ENCODE results near the gene FBXL17.

Gene FBXL17

DNA sequence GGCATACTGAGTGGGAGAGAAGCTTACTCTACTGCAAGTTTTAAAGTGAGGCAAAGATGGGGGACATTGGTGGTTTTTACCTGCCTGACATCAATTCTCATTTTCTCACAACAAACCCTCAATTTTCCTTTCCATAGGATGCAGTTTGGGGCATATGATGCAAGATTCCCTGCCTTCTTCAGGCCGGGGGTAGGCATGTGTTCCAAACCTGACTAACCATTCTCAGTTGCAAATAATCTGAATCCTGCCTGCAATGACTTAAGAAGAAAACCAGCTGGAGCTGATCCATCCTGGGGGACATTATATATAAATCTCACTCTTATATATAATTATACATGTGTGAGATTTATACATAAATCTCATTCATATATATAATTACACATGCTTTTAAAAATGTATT, 487.5 kb downstream of the FBXL17 start:
- no peak for DNase-seq (ENCODE audit: low spot score)

GRCh38 chr5:107893642-107894041, 488.3 kb downstream of the FBXL17 start:
- no peak for DNase-seq (ENCODE audit: low spot score)

DNA sequence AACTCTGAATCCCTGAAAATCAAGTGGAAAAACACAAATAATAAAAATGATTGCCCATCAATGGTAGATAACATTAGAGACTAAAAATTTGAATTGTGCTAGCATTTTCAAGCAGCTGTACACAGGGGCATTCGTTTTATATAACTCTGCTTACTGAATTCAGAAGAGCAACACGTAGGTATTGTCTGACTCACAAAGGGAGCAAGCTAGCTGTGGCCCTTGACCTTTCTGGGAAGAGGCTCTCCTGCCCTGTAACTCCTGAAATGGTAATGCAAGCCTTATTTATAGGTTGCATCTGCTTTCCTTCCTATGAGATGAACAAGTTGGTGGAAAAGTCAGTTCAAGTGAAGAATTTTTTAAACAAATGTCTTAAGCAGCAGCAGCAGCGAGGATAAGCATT, 492.5 kb downstream of the FBXL17 start:
- DNase-seq (ENCODE audit: low spot score) = no peak

GRCh38 chr5:107888541-107888940, 493.4 kb downstream of the FBXL17 start:
- DNase-seq (ENCODE audit: low spot score) = no peak

- no peak for DNase-seq (ENCODE audit: low spot score)
Observed at GRCh38 chr5:107887166-107887943, 494.5 kb downstream of the FBXL17 start.

DNA sequence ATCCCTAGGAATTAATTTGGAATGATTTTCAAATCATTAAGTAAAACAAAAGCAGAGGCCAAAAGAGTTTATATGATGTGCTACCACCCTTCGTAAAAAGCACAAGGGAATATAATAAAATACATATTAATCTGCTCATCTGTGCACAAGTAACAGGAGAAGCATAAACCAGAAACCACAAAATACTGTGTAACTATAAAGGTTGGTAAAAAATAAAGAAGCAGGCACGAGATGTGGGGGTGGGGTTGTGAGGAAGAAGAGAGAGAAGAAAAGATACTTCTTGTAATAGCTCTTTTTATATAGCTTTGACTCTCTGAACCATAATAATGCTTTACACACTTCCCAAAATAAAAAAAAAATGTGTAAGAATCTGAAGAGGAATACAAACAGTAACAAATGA, 496.3 kb downstream of the FBXL17 start:
- DNase-seq (ENCODE audit: low spot score) = no peak

DNA sequence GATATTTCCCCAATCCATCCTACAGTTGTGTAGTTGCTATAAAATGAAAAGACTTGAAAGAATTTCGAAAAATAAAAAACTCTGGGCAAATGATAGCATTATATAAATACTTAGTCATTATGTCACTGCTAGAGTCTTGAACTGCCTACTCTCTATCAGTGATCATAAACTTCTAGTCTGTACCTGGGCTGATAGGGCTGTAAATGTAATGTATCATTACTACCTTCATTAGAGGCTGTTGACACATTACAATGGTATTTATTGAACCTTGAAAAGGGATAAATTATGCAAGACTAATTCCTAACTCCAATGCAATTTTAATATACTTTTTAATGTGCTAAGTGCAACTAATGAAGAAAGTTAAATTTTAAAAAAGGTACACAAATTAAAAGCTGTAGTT, 497.0 kb downstream of the FBXL17 start:
- no peak for DNase-seq (ENCODE audit: low spot score)

- no peak for DNase-seq (ENCODE audit: low spot score)
Observed at GRCh38 chr5:107878661-107879060, 503.2 kb downstream of the FBXL17 start.

DNA sequence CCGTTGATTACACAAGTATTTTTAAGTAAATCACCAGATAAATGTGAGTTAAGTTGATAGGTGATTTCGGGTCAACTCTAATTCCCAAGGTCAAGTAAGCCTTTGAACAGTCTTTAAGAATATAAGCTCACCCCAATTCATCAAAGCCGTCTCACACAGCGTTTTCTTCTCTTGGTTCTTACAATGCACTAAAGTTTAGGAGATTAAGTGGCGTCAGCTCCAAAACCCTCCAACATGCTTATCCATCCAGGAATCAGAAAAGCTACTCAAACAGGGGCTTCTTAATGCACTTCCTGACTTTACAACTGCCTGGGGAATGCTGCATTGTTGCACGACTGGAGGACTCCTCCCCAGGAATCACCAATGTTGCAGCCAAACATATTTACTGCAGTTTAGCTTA, 505.0 kb downstream of the FBXL17 start:
- no peak for DNase-seq (ENCODE audit: low spot score)

- DNase-seq (ENCODE audit: low spot score) = no peak
Observed at GRCh38 chr5:107876261-107876660, 505.6 kb downstream of the FBXL17 start.

- no peak for DNase-seq (ENCODE audit: low spot score)
Observed at GRCh38 chr5:107875833-107876232, 506.1 kb downstream of the FBXL17 start.

DNA sequence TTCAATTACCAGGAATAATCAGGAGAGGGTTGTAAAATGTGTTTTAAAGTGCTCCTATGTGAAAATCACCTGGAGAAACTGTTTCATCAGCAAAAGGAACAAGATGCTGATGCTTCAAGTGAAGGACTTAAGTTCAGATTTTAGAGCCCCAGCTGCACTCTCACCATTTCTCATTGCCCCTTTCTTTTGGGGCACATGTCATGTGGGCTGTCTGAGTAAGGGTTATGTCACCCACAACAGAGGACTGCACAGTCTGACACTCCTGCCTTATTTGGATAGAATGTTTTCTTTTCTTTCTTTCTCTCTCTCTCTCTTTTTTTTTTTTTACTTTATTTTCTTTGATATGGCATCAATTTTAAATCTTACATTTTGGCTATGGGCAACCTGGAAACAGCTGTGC, 507.1 kb downstream of the FBXL17 start:
- DNase-seq (ENCODE audit: low spot score) = no peak

DNA sequence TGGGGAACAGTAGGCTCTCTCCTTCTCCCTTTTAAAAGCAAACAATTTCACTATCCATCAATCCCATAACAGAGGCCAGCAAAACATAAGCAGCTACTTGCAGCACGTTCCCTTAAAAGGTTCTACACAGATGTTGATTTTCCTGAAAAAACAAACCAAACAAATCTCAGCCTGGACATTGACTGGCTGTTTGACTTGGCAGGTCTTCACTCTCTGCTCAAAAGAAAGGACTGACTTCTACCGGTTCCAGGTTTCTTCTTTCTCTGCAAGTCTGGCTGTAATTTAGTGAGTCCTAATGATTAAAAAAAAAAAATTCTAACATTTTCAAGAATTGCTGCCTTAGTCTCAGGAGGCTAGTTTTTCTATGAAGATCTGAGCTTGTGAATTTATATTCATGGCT, 508.0 kb downstream of the FBXL17 start:
- DNase-seq (ENCODE audit: low spot score) = no peak

- no peak for DNase-seq (ENCODE audit: low spot score)
Observed at GRCh38 chr5:107871023-107871422, 510.9 kb downstream of the FBXL17 start.

DNA sequence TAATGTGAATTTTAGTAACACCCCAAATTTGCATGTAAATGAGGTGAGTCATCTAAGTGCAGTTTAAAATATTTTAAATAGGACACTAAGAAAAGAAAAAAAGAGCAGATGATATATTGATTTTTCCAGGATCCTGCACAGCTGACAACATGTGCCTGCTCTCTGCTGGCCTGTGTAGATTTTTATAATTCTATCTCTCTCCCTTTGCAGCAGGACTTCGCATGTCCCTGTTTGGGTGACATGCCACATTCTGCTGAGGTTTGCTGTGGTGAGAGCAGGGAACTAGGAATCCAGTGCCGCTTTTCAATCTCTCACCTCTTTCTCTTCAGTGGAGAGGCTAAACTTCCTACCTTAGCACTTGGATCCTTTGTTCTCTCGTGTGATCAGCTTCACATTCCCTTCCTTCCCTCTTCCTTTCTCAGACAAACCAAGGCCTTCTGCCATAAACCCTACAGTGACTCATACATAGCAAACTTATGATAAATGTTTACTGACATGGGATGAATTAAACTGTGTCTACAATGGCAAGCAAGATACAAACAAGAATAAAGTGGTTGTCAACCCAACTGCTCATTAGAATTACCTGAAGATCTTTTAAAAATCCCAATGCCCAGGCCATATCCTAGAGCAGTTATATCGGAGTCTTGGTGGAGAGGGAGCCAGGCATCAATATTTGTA, 512.3 kb downstream of the FBXL17 start:
- DNase-seq (ENCODE audit: low spot score) = peak; percentile 56

- DNase-seq (ENCODE audit: low spot score) = no peak
Observed at GRCh38 chr5:107868650-107869409, 513.1 kb downstream of the FBXL17 start.

DNA sequence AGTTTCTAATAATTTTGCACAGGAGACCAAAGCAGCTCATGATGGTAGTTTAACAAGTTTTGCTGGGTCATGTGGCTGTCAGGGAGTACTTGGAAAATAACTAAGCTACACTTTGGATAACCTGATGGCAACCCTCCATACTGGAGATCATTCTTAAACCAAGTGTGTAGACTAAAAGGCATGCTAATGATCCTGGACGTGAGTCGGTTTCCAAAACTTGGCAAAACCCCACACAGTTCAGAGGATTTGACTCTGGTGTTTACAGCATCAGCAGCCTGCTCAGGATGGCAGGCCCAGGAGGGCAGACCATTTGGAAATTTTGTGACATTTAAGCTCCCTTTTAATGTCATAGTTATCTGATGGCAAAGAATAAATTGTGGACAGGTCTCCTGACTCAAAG, 514.6 kb downstream of the FBXL17 start:
- no peak for DNase-seq (ENCODE audit: low spot score)

DNA sequence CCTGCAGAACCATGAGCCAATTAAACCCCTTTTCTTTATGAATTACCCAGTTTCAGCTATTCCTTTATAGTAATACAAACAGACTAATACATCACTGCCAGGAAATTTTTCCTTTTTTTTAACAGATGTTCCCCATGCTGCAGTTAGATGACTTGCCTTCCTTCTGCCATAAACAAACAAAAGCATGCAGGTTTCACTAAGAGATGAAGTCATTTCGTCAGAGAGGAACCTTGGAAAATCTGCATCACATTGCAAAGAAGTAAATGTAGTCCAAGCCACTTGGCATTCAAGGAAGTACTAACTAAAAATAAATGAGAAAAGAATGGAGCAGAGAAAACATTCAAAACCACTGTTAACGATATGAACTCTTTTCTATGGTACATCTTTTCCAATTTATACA, 517.1 kb downstream of the FBXL17 start:
- DNase-seq (ENCODE audit: low spot score) = no peak

DNA sequence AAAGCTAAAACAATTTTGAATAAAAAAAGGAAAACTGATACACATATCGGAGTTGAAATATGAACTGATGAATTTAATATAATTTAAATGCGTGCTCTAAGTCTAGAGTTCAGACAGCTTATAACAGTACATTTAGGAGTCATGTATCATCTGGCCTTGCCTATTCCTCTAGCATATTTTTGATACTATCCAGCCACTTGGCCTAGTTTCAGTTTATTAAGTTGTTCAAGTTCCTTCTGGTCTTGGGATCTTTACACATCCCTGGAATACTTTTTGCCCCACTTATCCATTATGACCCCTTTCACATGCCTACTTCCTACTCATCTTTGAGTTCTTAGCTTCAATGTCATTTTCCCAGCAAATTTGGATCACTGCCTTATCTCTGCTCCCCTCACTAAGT, 518.8 kb downstream of the FBXL17 start:
- no peak for DNase-seq (ENCODE audit: low spot score)

DNA sequence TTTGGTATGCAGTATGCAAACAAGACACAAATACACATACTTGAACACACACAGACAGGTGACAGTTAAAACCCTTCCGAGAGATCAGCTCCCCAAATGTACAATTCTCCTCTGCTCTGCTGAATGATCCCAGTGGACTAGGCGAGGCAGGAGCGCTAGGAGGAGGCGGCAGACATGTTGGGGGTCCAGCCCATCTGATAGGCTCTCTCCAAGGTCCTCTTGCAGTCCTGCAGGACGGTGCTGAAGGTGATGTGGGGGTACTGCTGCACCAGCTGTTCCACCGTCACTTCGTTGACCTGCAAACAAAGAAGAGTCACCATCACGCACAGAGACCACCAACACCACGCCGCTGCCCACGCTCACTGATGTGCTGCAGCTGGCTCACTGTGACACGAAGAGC, 520.3 kb downstream of the FBXL17 start:
- DNase-seq (ENCODE audit: low spot score) = no peak

DNA sequence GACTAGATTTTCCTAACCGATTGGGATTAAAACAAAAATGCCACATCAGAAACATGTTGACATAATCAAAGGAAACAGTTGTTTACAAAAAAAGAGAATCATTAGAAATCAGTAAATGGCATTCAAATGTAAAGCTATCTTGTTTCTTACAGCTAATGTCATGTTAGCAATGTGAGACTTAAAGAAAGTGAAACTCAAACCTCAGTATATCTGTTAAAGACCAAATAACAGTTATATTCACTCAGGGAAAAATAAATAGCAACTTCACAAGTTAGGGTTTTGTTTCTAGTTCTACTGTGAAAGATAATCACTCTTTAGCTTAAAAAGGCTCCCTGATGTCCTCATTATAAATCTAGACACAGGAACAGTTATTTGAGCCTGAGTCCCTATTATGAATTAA, 521.9 kb downstream of the FBXL17 start:
- no peak for DNase-seq (ENCODE audit: low spot score)

DNA sequence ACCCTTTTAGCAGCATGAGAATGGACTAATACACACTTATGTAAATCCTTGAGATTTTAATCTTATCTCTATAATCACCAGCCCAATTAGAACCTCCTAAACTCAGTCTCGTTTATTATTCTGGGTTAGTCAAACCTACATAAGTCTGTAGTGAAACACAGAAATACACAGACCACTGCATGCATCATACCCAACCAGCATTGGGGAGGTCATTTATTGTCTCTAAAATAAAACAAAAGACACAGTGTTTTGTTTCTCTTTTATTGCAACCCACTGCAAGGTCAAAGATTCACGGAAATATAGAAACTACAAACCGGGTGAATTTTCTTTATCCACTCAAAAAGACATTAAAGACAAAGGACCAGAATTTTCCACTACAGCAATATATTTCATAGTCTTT, 523.1 kb downstream of the FBXL17 start:
- no peak for DNase-seq (ENCODE audit: low spot score)

DNA sequence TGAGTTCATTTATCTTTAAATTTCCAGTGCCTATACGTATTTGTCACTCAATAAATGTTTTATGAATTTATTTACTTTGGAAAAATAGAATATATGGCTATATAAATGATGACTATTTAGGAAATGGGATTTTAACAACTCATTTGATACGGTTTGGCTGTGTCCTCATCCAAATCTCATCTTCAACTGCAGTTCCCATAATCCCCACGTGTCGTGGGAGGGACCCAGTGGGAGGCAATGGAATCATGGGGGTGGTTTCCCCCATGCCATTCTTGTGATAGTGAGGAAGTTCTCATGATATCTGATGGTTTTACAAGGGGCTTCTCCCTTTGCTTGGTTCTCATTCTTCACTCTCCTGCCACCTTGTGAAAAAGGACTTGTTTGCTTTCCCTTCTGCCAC, 523.6 kb downstream of the FBXL17 start:
- DNase-seq (ENCODE audit: low spot score) = no peak

Measured in SW480 (cell line).